ENCODE results near the gene POM121C.
A peak's percentile ranks its signal among the peaks of the same experiment; 100 is the strongest.
"Not testable (repeated sequence)": the region's sequence is repeated elsewhere in the genome, so short reads cannot be mapped to it uniquely, and the experiment has no call there.

POM121C gene

DNA sequence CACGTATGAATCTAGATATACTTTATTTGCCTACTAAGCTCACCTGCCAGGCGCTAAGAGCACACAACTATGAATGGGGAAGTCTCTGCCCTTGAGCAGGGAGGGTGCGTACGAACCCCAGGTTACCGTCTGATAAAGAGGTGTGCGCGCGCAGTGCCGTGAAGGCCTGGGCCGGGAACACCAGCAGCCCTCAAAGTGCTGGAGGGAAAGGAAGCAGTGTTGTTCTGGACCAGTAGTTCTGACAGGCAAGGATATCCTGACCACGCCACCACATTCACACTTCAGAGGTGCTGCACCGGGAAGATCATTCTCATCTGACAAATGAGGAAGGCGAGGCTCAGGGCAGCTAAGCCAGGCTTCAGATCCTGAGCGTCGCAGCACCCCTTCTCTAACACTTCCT, 62.6 kb downstream of the POM121C start:
- not testable (repeated sequence) for DNase-seq (ENCODE audit: low read depth)

DNA sequence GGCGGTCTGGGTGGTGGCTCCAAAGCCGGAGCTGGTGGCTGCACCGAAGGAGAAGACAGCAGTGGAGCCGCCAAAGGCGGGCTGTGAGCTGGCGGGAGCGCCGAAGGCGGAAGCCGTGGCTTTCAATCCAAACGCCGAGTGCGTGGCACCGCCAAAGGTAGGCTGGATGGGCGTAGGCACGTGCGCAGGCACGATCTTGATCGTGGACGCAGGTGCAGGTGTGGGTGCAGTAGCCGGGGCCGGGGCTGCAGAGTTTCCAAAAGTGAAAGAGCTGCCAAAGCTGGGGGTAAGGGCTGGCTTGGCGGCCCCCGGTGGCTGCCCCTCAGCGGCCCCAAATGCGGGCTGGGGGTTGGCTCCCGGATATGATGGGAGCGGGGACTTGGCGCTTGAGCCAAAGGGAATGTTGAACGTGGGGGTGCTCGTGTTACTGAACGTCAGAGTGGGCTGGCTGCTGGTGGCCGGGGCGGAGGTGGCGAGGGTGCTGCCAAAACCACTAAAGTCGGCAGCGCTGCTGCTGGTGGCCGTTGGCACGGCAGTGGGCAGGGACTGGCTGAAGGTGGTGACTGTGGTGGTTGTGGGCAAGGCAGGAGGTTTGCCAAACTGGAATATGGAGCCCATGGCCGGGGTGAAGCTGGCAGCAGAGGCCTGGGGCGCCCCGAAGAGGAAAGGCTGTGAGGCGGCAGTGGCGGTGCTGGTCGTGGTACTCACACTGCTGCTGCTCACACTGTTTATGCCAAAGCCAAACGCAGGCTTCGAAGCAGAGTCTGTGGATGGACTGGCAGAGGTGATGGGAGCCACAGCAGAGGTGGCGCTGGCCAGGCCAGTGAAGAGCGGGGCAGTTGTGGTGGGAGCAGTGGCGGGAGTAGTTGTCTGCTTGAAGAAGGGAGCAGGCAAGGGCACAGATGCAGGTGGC, 64.0 kb downstream of the POM121C start:
- DNase-seq (ENCODE audit: low read depth) = not testable (repeated sequence)

DNA sequence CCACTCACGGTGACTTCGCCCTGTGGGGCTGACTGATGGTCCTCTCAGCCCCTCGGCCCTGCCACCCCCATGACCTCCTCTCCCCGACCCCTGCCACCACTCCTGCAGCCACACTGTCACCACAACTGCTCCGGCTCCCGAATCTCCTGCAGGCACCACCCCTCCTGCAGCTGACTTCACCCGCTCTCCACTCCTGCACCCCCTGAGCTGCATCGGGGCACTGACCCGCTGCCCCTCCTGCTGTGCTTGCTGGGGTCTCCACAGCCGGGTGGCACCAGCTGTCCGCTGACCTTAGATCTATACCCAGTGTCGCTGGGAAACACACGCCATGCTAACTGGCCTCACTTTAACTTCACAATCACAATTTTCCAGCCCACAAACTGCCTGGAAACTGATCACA, 65.9 kb downstream of the POM121C start:
- not testable (repeated sequence) for DNase-seq (ENCODE audit: low read depth)

DNA sequence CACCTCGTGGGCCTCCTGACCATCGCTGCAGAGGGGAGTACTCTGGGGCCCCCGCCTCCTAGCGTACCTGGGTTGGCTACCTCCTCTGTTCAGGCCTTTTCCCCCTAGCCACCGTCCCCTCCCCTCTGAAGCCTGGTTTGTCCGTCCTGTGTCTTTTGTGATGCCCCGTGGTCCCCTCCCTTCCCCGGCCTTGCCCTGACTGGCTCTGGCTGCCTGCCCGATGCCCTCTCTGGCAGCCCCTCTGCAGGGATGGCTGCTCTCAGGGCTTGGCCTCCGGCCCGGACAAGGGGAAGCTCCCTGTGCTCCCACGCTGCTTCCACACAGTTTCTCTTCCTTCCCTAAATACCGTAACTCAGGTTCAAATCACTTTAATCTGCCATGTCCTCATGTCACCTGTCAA, 66.4 kb downstream of the POM121C start:
- not testable (repeated sequence) for DNase-seq (ENCODE audit: low read depth)

DNA sequence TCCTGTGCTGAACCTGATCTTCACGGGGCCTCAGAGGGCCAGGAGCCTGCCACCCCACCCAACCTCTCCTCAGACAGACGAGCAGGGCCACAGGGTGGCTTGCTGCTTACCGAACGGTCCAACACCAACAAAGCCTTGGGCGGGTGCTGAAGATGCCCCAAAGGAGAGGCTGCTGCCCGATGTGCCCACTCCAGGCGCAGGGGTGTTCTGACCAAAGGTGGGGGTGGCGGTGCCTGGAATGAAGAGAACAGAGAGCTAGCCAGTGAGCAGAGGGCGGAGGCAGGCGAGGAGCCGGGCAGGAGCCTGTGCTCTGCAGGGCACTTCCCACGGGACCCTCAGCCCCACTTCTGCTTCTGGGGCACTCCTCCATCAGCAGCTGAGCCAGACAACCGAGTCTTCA, 66.9 kb downstream of the POM121C start:
- not testable (repeated sequence) for DNase-seq (ENCODE audit: low read depth)

DNA sequence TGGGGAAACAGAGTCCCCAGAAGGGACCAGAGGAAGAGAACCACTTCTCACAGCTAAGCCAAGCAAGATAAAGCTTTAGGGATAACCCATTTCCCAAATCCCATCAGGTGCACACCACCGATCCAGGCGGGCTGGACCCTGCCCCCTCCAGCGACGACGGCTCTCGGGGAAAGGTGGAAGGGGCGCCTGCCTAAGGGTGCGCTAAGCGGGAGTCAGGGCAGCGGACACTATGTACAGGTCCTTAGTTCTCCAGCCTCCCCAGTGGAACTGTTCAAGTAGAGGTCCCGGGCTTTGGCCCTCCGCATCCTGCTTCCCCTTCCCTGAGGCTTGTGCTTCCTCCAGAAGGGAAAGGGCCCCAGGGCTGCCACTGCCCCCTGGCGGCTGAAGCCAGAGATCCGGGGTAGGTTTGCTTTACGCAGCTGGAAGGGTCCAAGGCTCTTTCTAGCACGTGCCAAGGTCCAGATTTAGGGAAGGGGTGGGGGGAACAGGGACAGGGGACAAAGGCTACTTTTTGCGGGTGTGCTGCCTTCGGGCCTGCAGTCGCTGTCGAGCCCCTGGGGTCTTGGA, 67.7 kb downstream of the POM121C start:
- not testable (repeated sequence) for DNase-seq (ENCODE audit: low read depth)

DNA sequence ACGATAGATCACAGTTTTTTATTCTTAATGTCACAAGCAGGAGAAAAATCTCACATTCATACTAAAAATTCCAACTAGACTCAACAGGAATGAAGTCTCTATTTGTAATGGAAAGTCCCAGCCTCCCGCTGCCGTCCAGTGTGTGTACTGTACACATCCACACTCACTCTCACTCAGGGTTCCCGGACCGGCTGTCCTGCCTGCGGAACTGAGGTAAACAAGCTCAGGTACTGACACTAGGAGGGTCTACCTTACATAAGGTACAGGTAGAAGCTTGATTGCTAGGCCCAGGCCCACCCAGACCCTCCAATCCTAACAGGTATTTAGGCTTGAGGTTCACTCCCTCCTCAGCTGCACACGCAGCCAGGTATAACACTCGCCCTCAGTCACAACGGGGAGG, 69.3 kb downstream of the POM121C start:
- not testable (repeated sequence) for DNase-seq (ENCODE audit: low read depth)

DNA sequence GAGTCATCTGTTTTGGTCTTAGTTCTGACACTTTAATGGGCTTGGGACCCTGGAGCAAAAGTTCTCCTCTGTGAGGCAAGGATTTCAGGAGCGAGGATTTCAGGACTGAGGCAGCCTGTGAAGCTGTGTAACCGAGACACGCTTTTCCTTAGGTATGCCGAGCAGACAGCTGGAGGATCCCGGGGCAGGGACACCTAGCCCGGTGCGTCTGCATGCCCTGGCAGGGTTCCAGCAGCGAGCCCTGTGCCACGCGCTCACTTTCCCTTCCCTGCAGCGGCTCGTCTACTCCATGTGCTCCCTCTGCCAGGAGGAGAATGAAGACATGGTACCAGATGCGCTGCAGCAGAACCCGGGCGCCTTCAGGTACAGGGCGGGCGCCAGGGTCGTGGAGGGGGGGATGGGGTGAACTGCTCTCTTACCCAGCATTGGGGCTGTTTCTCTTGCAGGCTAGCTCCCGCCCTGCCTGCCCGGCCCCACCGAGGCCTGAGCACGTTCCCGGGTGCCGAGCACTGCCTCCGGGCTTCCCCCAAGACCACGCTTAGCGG, 70.2 kb downstream of the POM121C start:
- not testable (repeated sequence) for DNase-seq (ENCODE audit: low read depth)

DNA sequence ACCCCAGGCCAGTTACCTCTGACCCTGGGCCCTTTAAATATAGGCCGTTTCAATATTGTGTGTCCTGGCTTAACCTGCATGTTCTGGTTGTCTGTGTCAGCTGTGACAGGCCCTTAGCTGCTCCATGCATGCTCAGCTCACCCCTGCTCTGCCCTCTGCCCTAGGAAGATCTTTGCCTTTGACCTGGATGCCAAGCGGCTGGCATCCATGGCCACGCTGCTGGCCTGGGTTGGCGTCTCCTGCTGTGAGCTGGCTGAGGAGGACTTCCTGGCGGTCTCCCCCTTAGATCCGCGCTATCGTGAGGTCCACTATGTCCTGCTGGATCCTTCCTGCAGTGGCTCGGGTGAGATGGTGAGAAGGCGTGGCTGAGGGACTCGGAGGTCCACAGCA, 70.7 kb downstream of the POM121C start:
- not testable (repeated sequence) for DNase-seq (ENCODE audit: low read depth)

DNA sequence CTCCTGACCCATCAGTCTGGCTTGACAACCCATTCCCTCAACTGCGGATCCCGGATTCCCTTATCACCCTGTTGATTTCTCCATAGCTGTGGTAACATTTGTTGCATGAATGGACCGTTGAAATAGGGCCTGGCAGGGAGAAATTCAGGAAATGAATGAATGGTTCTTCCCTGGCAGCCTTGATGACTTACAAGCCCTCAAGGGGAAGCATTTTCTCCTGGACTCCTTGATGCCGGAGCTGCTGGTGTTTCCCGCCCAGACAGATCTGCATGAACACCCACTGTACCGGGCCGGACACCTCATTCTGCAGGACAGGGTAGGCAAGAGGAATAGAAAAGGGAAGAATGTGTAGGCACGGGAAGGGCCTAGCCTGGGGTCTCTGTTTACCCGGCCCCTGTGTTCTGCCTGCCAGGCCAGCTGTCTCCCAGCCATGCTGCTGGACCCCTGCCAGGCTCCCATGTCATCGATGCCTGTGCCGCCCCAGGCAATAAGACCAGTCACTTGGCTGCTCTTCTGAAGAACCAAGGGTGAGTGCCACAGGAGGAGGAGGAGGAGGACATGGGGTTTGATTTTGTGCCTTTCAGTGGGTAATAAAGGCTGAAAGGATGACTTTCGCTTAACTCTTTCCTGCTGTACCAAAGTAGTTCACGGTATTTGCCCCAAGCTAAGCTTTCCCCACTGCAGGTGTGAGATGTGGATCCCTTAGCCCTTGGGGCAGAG, 71.2 kb downstream of the POM121C start:
- peak; percentile 3 for DNase-seq (ENCODE audit: low read depth)

DNA sequence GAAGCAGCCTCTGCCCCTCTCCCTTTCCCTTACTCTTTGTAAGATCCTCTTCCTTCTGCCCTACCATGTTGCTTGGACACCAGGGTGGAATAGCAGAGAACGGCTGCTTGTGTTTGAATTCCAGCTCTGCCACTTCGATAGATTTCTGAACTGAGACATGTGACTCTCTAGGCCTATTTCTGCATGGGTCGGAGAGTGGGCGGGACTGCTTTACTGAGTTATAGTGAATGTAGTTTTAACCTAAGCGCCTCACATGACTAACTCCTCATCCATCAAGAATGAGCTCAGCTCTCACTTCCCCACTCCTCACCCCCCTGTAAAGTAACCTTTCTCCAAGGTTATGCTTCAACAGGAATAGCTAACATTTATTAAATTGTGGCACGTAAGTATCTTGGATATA, 71.9 kb downstream of the POM121C start:
- not testable (repeated sequence) for DNase-seq (ENCODE audit: low read depth)

DNA sequence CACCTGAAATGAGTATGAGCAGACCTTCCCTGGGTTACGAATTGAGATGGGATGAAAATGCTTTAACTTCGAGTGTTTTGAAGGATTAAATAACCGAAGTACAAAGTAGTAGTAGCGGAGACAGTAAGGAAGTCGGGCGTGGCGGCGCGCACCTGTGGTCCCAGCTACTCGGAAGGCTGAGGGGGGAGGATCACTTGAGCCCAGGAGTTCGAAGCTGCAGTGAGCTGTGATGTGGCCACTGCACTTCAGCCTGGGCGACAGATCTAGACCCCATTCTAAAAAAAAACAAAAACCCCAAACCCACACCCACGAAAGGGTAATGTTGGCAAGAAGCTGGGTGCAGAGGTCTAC, 75.3 kb downstream of the POM121C start:
- DNase-seq (ENCODE audit: low read depth) = not testable (repeated sequence)

DNA sequence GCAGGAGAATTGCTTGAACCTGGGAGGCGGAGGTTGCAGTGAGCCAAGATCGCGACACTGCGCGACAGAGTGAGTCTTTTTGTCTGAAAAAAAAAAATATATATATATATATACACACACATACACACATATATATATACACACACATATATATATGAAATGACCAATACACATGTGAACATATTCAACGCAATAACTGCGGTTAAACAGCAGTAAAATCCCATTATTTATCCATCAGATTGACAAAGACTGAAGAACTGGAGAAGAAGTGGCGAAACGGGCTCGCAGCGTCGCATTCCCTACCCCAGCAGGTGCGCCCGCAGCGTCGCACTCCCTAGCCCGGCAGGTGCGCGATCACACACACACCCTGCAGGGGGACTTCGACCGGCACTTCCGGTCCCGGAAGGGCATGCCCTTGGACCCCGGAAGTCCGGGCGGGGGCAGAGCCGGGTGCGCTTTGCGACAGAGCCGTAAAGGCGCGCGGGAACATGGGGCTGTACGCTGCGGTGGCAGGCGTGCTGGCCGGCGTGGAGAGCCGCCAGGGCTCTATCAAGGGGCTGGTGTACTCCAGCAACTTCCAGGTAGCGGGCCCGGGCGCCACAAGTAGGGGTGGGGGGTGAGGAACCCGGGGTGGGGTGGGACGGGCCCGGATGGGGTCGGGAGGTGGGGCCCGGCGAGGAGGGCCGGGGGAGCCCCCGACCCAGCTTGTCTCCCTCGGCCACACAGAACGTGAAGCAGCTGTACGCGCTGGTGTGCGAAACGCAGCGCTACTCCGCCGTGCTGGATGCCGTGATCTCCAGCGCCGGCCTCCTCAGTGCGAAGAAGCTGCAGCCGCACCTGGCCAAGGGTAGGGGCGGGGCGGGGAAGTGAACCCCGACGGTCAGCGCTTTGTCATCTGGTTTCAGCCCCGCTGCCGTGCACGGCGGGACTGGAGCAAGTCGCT, 75.9 kb downstream of the POM121C start:
- not testable (repeated sequence) for DNase-seq (ENCODE audit: low read depth)

DNA sequence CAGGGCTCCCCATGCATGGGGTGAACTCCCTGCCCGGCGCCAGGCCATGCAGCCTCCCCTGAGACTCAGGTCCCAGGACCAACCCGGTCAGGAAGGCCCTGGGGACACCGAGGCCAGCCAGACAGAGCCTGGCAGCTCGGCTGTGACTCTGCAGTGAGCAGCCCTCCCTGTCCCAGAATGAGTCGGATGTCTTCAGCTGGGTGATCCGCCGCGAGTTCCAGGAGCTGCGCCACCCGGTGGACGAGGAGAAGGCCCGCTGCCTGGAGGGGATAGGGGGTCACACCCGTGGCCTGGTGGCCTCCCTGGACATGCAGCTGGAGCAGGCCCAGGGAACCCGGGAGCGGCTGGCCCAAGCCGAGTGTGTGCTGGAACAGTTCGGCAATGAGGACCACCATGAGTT, 81.4 kb downstream of the POM121C start:
- DNase-seq (ENCODE audit: low read depth) = not testable (repeated sequence)

DNA sequence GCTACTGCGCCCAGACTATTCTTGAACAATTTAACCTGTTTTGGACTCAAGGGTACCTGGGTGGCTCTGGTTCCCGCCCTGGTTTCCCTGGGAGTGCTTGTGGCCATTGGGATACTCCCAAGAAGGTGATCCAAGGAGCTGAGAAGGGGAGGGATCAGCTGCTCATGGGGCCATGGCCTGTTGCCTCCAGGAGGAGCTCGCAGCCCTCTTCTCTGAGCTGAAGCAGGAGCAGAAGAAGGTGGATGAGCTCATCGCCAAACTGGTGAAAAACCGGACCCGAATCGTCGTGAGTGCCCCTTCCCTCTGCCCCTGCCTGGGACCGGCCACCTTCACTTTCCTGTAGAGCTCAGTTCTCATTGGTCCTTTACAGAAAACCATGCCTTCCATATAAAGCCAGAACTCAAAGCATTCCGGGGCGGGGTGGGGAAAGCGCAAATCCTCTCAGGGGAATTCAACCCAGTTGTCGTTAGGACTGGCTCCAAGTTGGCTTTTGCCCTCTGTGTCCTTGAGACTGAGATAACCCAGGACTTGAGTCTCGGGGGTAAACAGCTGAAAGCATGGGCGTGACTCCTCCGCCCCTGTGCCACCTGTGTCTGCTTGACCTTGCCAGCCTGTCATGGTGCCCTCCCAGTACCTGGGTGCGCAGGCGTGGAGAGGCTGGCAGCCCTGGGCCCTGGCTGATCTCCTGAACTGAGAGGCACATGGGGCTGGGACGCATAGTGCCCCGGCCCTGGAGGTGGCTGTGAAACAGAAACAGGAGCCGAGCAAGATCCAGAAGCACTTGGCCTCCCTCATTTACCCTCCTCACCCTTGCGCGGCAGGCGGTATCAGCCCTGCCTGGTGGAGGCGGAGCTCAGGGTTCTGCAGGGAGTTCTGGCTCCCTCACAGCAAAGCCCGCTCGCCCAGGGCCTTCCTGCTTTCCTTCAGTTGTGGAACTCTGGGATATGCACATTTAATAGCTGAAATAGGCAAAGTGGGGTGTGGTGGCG, 82.3 kb downstream of the POM121C start:
- DNase-seq (ENCODE audit: low read depth) = not testable (repeated sequence)

DNA sequence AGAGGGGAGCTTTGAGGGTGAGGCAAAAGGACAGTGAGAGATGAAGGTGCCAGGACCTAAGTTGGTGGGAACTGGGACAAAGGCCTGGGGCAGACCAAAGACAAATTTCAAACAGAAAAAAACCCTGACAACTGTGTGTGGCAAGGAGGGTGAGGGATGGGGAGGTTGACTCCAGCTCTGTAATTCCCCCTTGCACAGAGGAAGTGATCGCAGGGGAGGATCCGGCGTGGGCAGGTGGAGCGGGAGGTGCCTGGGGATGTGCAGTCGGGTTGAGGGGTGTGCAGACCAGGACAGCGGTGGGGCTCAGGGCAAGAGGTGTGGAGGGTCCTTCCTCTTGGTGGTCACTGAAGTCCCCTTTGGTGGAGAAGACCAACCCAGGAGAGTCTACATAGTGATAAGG, 85.5 kb downstream of the POM121C start:
- not testable (repeated sequence) for DNase-seq (ENCODE audit: low read depth)

DNA sequence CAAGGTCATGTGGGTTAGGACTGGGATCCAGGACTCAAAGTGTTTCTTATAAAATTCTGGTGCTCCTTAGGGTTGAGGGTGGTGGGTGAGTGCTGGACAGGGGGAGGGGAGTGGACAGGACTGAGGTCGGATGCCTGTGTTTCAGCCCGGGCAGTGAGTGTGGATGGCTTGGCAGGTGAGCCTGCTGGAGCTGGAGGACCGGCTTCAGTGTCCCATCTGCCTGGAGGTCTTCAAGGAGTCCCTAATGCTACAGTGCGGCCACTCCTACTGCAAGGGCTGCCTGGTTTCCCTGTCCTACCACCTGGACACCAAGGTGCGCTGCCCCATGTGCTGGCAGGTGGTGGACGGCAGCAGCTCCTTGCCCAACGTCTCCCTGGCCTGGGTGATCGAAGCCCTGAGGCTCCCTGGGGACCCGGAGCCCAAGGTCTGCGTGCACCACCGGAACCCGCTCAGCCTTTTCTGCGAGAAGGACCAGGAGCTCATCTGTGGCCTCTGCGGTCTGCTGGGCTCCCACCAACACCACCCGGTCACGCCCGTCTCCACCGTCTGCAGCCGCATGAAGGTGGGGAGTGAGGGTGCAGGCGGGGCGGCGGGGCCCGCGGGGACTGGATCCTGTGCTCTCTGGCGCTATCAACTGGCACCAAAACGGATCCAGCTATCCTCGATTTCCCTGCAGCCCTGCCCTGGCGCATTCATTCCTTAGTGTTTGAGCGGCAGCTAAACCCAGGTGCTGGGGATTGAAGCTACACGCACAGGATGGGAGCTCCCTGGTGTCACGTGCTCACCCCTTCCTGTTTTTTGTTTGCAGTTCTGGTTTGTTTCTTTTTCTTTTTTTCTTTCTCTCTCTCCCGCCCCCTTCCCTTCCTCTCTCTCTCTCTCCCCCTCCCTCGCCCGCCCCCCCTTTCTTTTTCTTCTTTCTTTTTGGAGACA, 87.1 kb downstream of the POM121C start:
- DNase-seq (ENCODE audit: low read depth) = not testable (repeated sequence)

DNA sequence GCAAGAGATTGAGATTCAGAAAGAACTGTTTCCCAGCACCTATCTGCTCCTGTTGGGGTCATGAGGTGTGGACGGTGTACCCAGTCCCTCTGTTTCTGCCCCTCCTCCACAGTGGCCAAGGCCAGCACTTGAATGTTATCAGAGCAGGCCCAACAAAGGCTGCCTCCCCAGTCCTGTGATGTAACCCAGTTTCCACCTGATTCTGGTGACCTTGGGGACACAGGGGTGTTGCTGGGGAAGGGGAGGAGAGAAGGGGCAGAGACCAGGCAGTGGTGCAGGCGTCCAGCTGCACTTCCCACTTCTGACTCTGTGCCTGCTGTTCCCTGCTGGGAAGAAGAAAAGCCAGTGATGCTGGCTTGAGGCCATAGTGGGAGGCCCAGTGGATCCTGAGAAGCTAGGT, 88.2 kb downstream of the POM121C start:
- not testable (repeated sequence) for DNase-seq (ENCODE audit: low read depth)

DNA sequence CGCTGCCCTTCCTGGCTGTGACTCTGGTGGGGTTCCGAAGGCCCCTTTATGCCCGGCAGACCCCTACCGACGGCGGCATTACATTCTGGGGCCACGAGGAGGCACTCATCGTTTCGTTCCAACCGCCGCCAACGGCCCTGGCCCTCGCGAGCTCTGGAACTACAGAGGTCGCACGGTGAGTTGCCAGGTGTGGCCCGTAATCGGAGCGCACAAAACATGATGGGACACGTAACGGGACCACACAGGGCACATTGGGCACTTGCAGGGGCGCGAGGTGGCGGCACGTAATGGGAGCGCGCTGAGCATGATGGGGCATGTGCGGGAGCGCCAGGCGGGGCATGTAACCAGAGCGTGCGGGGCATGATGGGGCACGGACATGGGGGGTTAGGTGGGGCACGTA, 90.8 kb downstream of the POM121C start, which contains the start of gene TRIM73:
Gene TRIM73, plus strand, starts transcription at position 301 of the 400 bp plus-strand sequence. CDS start 3,305 bp downstream, outside the sequence.
- DNase-seq (ENCODE audit: low read depth) = not testable (repeated sequence)

All from iris pigment epithelial cell (primary cell).